GM12878 (cell line): ENCODE data around the gene EPHB2. TPM values are rescaled to one million over a fixed set of nuclear protein-coding genes. Genes with fewer than 3 reads are reported as not detected.
"Not testable (repeated sequence)": the region's sequence is repeated elsewhere in the genome, so short reads cannot be mapped to it uniquely, and the experiment has no call there.

Experiments
- ATAC-seq: fragments of 200-7000 bp; cut with Tn5 transposase; 3 replicates; pipeline ENCODE4 v1.9.1; 2020; ENCODE audit warnings: mild to moderate bottlenecking, moderate library complexity
- BruUV-seq: library from RNA; stranded (reverse); fragments of 400-500 nt; replicated peaks from 2 replicates; lab custom pipeline; 2021; lab: Mats Ljungman, UMichigan
- CTCF ChIA-PET: fragments of 300-600 bp; sonication (Branson Sonifier 250); formaldehyde crosslinking; extraction: SDS; loops from one replicate; lab custom pipeline; 2021; ENCODE audit warnings: inconsistent platforms; lab: Yijun Ruan, JAX
- POLR2A ChIA-PET: fragments of 350-600 bp; formaldehyde crosslinking; extraction: SDS; loops from one replicate; lab custom pipeline; 2021; ENCODE audit warnings: inconsistent platforms; lab: Charles Lee
- RAD21 ChIA-PET: fragments of 300-600 bp; sonication (Branson Sonifier 250); formaldehyde crosslinking; loops from one replicate; lab custom pipeline; 2023; ENCODE audit warnings: antibody characterized with exemption; ENCODE audit not compliant: unreplicated experiment; lab: Charles Lee
- SMC1A ChIA-PET: fragments of 300-600 bp; sonication (Branson Sonifier 250); formaldehyde crosslinking; loops from one replicate; lab custom pipeline; 2023; ENCODE audit not compliant: unreplicated experiment, uncharacterized antibody; lab: Charles Lee
- DNase-seq: peaks from one replicate; pipeline ENCODE4 v3.0.0-alpha.2; 2011; ENCODE audit warnings: low read depth, low spot score
- FAIRE-seq: peaks from 3 replicates; lab custom pipeline; 2011; peaks lifted over from hg19 to GRCh38; lab: Jason Lieb, UNC
- H2AFZ ChIP-seq: 2 replicates; pipeline ENCODE4 v1.6.0; 2011; ENCODE audit warnings: low read depth, low read length, control low read depth; ENCODE audit not compliant: control insufficient read depth
- H3K27ac ChIP-seq: 2 replicates; pipeline ENCODE4 v1.5.1; 2011; ENCODE audit warnings: control low read depth; ENCODE audit not compliant: control insufficient read depth, insufficient read depth
- H3K27me3 ChIP-seq, 2 experiments: replicated peaks in 1 of 2; 2 replicates each; pipeline versions ENCODE4 v1.6.0 to v1.6.1; 2011; ENCODE audit warnings: low read length in 1 of 2; ENCODE audit not compliant: control insufficient read depth in 2 of 2, insufficient read depth in 2 of 2
- H3K36me3 ChIP-seq, 2 experiments: 2 replicates each; pipeline ENCODE4 v1.5.1; 2011; ENCODE audit warnings: low read length in 1 of 2; ENCODE audit not compliant: control insufficient read depth in 2 of 2, insufficient read depth in 2 of 2
- H3K4me1 ChIP-seq: 2 replicates; pipeline ENCODE4 v1.6.1; 2011; ENCODE audit warnings: mild to moderate bottlenecking, low read length, moderate library complexity, mixed read lengths; ENCODE audit not compliant: control insufficient read depth, insufficient read depth
- H3K4me2 ChIP-seq: 2 replicates; pipeline ENCODE4 v1.6.0; 2011; ENCODE audit warnings: control low read depth; ENCODE audit not compliant: control insufficient read depth, insufficient read depth
- H3K4me3 ChIP-seq: fragments of 200-600 bp; sonication (generic); 2 replicates; pipeline ENCODE4 v1.5.1; 2016
- H3K79me2 ChIP-seq: 2 replicates; pipeline ENCODE4 v1.6.0; 2011; ENCODE audit warnings: low read length; ENCODE audit not compliant: control insufficient read depth, insufficient read depth
- H3K9ac ChIP-seq: 2 replicates; pipeline ENCODE4 v1.8.0; 2011; ENCODE audit warnings: low read length, control low read depth, mixed read lengths; ENCODE audit not compliant: control insufficient read depth, insufficient read depth
- H3K9me3 ChIP-seq: replicated peaks from 3 replicates; pipeline ENCODE4 v1.5.1; 2011; ENCODE audit warnings: mild to moderate bottlenecking, low read length; ENCODE audit not compliant: control insufficient read depth, insufficient read depth
- H4K20me1 ChIP-seq: 2 replicates; pipeline ENCODE4 v1.6.0; 2011; ENCODE audit not compliant: control insufficient read depth, insufficient read depth
- BHLHE40 ChIP-seq, 2 experiments: fragments of 450-650 bp in 1 of 2; IDR thresholded peaks; 2 replicates each; pipeline ENCODE4 v1.6.1; 2011 to 2017; ENCODE audit warnings: low read depth in 2 of 2, borderline replicate concordance in 1 of 2, improper control_type of control experiment in 1 of 2, low read length in 1 of 2, mild to moderate bottlenecking in 1 of 2
- CHD2 ChIP-seq: IDR thresholded peaks from 2 replicates; pipeline ENCODE4 v1.6.1; 2011; ENCODE audit warnings: low read depth, low read length, improper control_type of control experiment, borderline replicate concordance
- FOS ChIP-seq: IDR thresholded peaks from 3 replicates; pipeline ENCODE4 v1.6.1; 2011; ENCODE audit warnings: borderline replicate concordance; ENCODE audit not compliant: insufficient read length; ENCODE audit errors: extremely low read depth
- HDGF ChIP-seq: fragments of 450-650 bp; IDR thresholded peaks from 2 replicates; pipeline ENCODE4 v1.6.1; 2016; ENCODE audit warnings: antibody characterized with exemption
- IRF3 ChIP-seq: fragments of 450-650 bp; IDR thresholded peaks from 2 replicates; pipeline ENCODE4 v1.6.1; 2014; ENCODE audit warnings: mild to moderate bottlenecking
- JUND ChIP-seq: IDR thresholded peaks from 2 replicates; pipeline ENCODE4 v1.6.1; 2012; ENCODE audit warnings: low read depth, mild to moderate bottlenecking, low read length, improper control_type of control experiment, moderate library complexity
- NBN ChIP-seq: fragments of 450-650 bp; IDR thresholded peaks from 2 replicates; pipeline ENCODE4 v1.6.1; 2016
- NFYB ChIP-seq: IDR thresholded peaks from 2 replicates; pipeline ENCODE4 v1.6.1; 2011; ENCODE audit warnings: low read depth, mild to moderate bottlenecking, low read length, improper control_type of control experiment, moderate library complexity; ENCODE audit not compliant: insufficient read depth
- RFX5 ChIP-seq: IDR thresholded peaks from 2 replicates; pipeline ENCODE4 v1.6.1; 2011; ENCODE audit warnings: low read depth, low read length, improper control_type of control experiment
- ZNF274 ChIP-seq: IDR thresholded peaks from one replicate; pipeline ENCODE4 v1.8.0; 2011; ENCODE audit not compliant: insufficient read length, insufficient read depth
- WGBS: methylation state at CpG from one replicate; pipeline ENCODE4 v1.1.6; 2016; ENCODE audit warnings: low lambda C conversion rate; ENCODE audit not compliant: insufficient replicate concordance, insufficient coverage; ENCODE audit errors: missing lambda C conversion rate; 5-methylcytosine and 5-hydroxymethylcytosine counted together
- in situ Hi-C: fragments of 300-500 bp; cut with MboI; formaldehyde crosslinking; loops from 9 replicates; pipeline ENCODE4 v1.14.3; 2018; ENCODE audit warnings: mixed read lengths
- intact Hi-C: fragments of 100-400 bp; cut with micrococcal nuclease; formaldehyde crosslinking; loops from one replicate; pipeline ENCODE4 v1.14.2; 2022; ENCODE audit not compliant: unreplicated experiment
- polyA plus RNA-seq, 11 experiments: library from polyadenylated mRNA; depleted of rRNA in 4 of 11; unstranded in 6 of 11; stranded (reverse) in 5 of 11; fragments of >200 nt; fragmentation: Nextera tagmentation in 4 of 11; fragmentation: Illumina TruSeq in 1 of 11; extraction: Ambion mirVana in 4 of 11; extraction: Trizol in 1 of 11; gene quantifications; 1 replicate in 1 of 11; 2 replicates in 10 of 11; pipeline versions ENCODE4 v1.2.1 to v1.2.3, GENCODE V29; 2011 to 2016; ENCODE audit warnings: inconsistent platforms in 2 of 11, missing spikeins in 2 of 11, low read depth in 1 of 11
- total RNA-seq, 4 experiments: library from RNA; depleted of rRNA in 3 of 4; stranded (reverse); fragments of >200 nt in 3 of 4; fragmentation: Illumina TruSeq in 1 of 4; extraction: Trizol in 1 of 4; gene quantifications; 2 replicates each; pipeline versions ENCODE4 v1.2.1 to v1.2.3, GENCODE V29; 2013 to 2021

EPHB2 gene
- total and polyA plus RNA-seq, 10 of the 15 experiments (the other 5 are each of a cell fraction or from before 2014, with no cell fraction given), result 0.13 to 3.3 (median 0.92) TPM

- no peak for TF ChIP-seq BHLHE40 (IDR thresholded peaks at IDR 0.05; ENCODE audit: borderline replicate concordance in 1 of 2, low read depth in 2 of 2, low read length in 1 of 2)
- no peak for TF ChIP-seq JUND
- no peak for TF ChIP-seq CHD2
- TF ChIP-seq FOS, result no peak
- TF ChIP-seq NFYB, result no peak
- TF ChIP-seq NBN, result no peak
- no peak for TF ChIP-seq IRF3
- TF ChIP-seq ZNF274, result no peak
- TF ChIP-seq RFX5, result no peak
- no peak for TF ChIP-seq HDGF
- Histone ChIP-seq H4K20me1 (no peaks in the 10 kb centered on the region), H3K27ac (no peak overlapping the region), H3K4me1 (no peaks in the 10 kb centered on the region), H3K4me3 (no peak overlapping the region), H3K79me2 (no peaks in the 10 kb centered on the region), H3K27me3 (peaks cover 2% of the 10 kb centered on the region in 2 experiments; a peak in 2 of 4 replicates), H3K4me2 (no peak overlapping the region), H3K9ac (no peak overlapping the region), H3K36me3 (no peaks in the 10 kb centered on the region), H2AFZ (no peak overlapping the region), H3K9me3 (no peaks in the 10 kb centered on the region)
- ATAC-seq (no peak), FAIRE-seq (no peak), DNase-seq (no peak)
- intact Hi-C loops (loop anchor here (1.0 kb wide), 2 partner anchors 256 to 290 kb away; no protein-coding TSS in a partner anchor), in situ Hi-C loops (no loop called here)
- no TSS peak for BruUV-seq
- 0% methylated on average over 1 of the region's 1 CpG for WGBS
- POLR2A ChIA-PET, result no interaction called here
- RAD21 ChIA-PET, result interaction anchor here (1.2 kb wide), 1 partner anchor 256 kb away, joined by 4 read pairs; no protein-coding TSS in a partner anchor
- CTCF ChIA-PET, result interaction anchor here (0.7 to 2.1 kb wide), 11 partner anchors 11 to 259 kb away, joined by 3 to 8 read pairs (median 5); no protein-coding TSS in a partner anchor
- SMC1A ChIA-PET, result interaction anchor here (0.7 to 1.1 kb wide), 5 partner anchors 11 to 257 kb away, joined by 3 to 5 read pairs (median 4); no protein-coding TSS in a partner anchor
Observed at GRCh38 chr1:22674410-22674749, 36.3 kb upstream of the EPHB2 start.

DNA sequence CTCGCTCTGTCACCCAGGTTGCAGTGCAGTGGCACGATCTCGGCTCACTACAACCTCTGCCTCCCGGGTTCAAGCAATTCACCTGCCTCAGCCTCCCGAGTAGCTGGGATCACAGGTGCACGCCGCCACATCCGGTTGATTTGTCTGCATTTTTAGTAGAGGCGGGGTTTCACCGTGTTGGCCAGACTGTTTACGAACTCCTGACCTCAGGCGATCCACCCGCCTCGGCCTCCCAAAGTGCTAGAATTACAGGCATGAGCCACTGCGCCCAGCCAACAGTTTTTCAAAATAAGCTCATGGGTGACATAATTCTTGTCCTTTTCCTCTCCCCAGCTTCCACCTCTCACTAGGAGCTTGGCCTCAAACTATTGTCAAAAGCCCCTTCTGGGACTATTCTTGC is 34.5 kb upstream of the EPHB2 start:
- CTCF ChIA-PET, result interaction anchor here (0.6 to 2.0 kb wide), 5 partner anchors 29 to 213 kb away, joined by 3 to 7 read pairs (median 3); no protein-coding TSS in a partner anchor
- FAIRE-seq, POLR2A ChIA-PET, H3K4me3 ChIP-seq, DNase-seq, H3K27ac ChIP-seq, intact Hi-C loops, H2AFZ ChIP-seq, H3K9me3 ChIP-seq, ATAC-seq, H4K20me1 ChIP-seq, H3K27me3 ChIP-seq, in situ Hi-C loops, H3K9ac ChIP-seq, H3K4me2 ChIP-seq, RAD21 ChIA-PET, H3K79me2 ChIP-seq, BruUV-seq, H3K36me3 ChIP-seq, H3K4me1 ChIP-seq: not testable (repeated sequence)
- WGBS, result 41% methylated on average over 15 of the region's 15 CpGs
- SMC1A ChIA-PET, result interaction anchor here (1.0 kb wide), 1 partner anchor 213 kb away, joined by 3 read pairs; no protein-coding TSS in a partner anchor
